Esophagus muscularis mucosa (tissue), 4 donors: ENCODE measurements around the gene PAF1.

Source experiments
- EP300 ChIP-seq: sonication (generic); formaldehyde crosslinking; IDR thresholded peaks from one replicate; pipeline ENCODE4 v1.6.1; 2017; ENCODE audit warnings: antibody characterized with exemption
- POLR2A ChIP-seq: fragments of 450-650 bp; IDR thresholded peaks from one replicate; pipeline ENCODE4 v1.6.1; 2017; ENCODE audit warnings: antibody characterized with exemption, moderate library complexity, mild to moderate bottlenecking, low read depth
- POLR2AphosphoS5 ChIP-seq, 2 donors: sonication (generic); formaldehyde crosslinking; IDR thresholded peaks; one replicate each; pipeline ENCODE4 v1.6.1; 2017; ENCODE audit warnings: antibody characterized with exemption in 2 of 2
- TF ChIP-seq, protein P1 (sequence below), 3 experiments: fragments of 200-600 bp in 2 of 3; fragments of 450-650 bp in 1 of 3; sonication (generic) in 2 of 3; IDR thresholded peaks; one replicate each; pipeline ENCODE4 v1.5.1; 2017 to 2019; ENCODE audit warnings: antibody characterized with exemption in 3 of 3, mild to moderate bottlenecking in 2 of 3, moderate library complexity in 1 of 3

DNA sequence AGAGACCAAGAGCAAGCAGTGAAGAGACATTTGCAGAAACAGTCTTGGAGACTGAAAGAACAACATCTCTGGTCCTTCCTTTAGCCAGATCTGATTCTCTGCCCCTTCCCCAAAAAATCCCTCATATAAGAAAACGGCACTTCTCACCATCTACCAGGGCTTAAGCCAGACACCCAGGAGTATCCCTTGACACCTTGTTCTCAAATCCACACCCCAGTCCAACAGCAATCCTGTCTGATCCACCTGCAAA lies 19.9 kb upstream of the PAF1 start:
- TF ChIP-seq POLR2AphosphoS5 (IDR thresholded peaks at IDR 0.05) (no peak), POLR2A (no peak), EP300 (no peak)
- TF ChIP-seq, protein P1, sequence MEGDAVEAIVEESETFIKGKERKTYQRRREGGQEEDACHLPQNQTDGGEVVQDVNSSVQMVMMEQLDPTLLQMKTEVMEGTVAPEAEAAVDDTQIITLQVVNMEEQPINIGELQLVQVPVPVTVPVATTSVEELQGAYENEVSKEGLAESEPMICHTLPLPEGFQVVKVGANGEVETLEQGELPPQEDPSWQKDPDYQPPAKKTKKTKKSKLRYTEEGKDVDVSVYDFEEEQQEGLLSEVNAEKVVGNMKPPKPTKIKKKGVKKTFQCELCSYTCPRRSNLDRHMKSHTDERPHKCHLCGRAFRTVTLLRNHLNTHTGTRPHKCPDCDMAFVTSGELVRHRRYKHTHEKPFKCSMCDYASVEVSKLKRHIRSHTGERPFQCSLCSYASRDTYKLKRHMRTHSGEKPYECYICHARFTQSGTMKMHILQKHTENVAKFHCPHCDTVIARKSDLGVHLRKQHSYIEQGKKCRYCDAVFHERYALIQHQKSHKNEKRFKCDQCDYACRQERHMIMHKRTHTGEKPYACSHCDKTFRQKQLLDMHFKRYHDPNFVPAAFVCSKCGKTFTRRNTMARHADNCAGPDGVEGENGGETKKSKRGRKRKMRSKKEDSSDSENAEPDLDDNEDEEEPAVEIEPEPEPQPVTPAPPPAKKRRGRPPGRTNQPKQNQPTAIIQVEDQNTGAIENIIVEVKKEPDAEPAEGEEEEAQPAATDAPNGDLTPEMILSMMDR (IDR thresholded peaks at IDR 0.05) = no peak
